Activated naive CD8-positive, alpha-beta T cell (primary cell): ENCODE data around the gene PKNOX2.

Experiments
- H3K27ac Mint-ChIP-seq: one replicate; pipeline ENCODE4 v1.8.0; 2021; ENCODE audit warnings: mixed read lengths
- H3K27me3 Mint-ChIP-seq: one replicate; pipeline ENCODE4 v1.8.0; 2021; ENCODE audit warnings: mixed read lengths
- H3K36me3 Mint-ChIP-seq: one replicate; pipeline ENCODE4 v1.8.0; 2021; ENCODE audit warnings: mixed read lengths
- H3K4me1 Mint-ChIP-seq: one replicate; pipeline ENCODE4 v1.8.0; 2021; ENCODE audit warnings: low read depth, mixed read lengths
- H3K4me3 Mint-ChIP-seq: one replicate; pipeline ENCODE4 v1.8.0; 2021; ENCODE audit warnings: mild to moderate bottlenecking, mixed read lengths
- H3K9me3 Mint-ChIP-seq: one replicate; pipeline ENCODE4 v1.8.0; 2021; ENCODE audit warnings: low read depth, mixed read lengths

The PKNOX2 gene

DNA sequence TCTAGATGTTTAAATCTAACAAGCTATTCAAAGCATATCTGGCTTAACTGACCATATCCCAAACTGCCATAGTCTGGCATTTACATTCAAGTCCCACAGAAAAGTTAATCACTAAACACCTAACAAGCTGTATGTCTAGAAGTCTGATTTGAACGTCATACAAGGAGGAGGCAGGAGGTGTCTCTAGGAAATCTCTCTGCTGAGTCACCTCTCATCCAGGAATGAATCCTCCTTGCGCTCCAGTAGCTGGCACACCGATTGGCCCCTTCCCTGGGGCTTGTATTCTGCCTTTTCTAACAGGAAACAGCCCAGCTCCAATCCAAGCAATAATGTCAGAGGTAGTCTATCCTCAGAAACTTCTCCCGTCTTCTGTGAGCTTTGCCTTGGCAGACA is 299.7 kb downstream of the PKNOX2 start:
- no peak overlapping the region for H3K4me3 Mint-ChIP-seq
- no peaks in the 10 kb centered on the region for H3K4me1 Mint-ChIP-seq
- H3K9me3 Mint-ChIP-seq = no peaks in the 10 kb centered on the region
- H3K27me3 Mint-ChIP-seq = peaks cover 1% of the 10 kb centered on the region
- no peaks in the 10 kb centered on the region for H3K36me3 Mint-ChIP-seq
- H3K27ac Mint-ChIP-seq = no peak overlapping the region

DNA sequence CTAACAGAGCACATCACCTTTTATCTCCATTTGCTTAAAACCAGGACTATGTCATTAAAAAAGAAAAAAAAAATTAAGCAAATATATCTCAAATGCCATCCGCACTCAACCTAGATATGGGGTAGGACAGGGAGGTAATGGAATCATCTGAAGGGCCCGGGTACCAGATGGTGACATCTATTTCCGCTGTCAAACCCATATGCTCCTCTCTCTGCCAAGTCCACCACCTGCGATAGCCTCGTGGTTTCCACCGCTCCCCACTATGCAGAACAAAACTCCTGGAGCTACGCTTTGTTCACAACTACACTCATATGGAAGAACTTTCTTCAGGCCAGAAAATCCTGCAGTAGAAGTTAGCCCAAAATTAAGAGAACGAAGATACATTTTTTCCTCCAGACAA is 300.1 kb downstream of the PKNOX2 start:
- Mint-ChIP-seq H3K27me3 (peaks cover 1% of the 10 kb centered on the region), H3K36me3 (no peaks in the 10 kb centered on the region), H3K27ac (no peak overlapping the region), H3K4me1 (no peaks in the 10 kb centered on the region), H3K9me3 (no peaks in the 10 kb centered on the region), H3K4me3 (no peak overlapping the region)

DNA sequence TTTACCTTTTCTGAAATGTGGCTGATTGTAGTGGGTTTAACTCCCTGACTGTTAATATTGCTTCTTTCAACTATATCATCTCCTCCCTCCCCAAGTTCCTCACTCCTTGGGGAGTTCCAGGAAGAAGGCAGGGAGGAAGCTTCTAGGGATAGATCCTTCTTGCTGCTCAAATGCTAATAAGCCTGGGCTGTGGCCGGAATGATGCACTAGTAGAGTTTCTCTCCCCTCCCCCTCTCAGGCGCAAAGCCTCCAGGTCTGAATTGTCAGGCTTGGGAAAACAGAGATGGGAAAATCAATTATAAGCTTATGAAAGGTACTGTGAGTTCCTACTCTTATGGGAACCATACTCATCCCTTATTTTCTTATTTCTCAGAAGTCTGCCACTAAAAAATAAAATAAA is 300.7 kb downstream of the PKNOX2 start:
- Mint-ChIP-seq H3K4me1 (no peaks in the 10 kb centered on the region), H3K27me3 (peaks cover 1% of the 10 kb centered on the region), H3K36me3 (no peaks in the 10 kb centered on the region), H3K4me3 (no peak overlapping the region), H3K27ac (no peak overlapping the region), H3K9me3 (no peaks in the 10 kb centered on the region)

DNA sequence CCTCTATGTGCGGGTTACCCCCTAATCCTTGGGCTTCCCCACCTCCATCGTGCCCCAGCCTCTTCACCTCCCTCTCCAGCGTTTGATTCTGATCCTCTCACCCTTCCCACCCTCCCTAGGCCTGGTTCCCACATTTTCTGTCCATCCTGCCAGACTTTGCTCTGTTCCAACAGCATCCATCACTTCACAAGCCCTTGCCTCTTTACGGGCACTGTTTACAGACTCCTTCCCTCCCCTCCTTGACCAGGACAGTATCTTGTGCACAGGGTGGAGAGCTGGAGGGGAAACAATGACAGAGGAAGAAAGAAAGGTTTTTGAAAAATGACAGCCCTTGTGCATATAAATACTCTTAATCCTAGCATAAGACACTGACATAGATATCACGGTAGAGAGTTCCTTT is 301.1 kb downstream of the PKNOX2 start:
- Mint-ChIP-seq H3K36me3 (no peaks in the 10 kb centered on the region), H3K27ac (no peak overlapping the region), H3K27me3 (peaks cover 1% of the 10 kb centered on the region), H3K4me3 (no peak overlapping the region), H3K4me1 (no peaks in the 10 kb centered on the region), H3K9me3 (no peaks in the 10 kb centered on the region)

DNA sequence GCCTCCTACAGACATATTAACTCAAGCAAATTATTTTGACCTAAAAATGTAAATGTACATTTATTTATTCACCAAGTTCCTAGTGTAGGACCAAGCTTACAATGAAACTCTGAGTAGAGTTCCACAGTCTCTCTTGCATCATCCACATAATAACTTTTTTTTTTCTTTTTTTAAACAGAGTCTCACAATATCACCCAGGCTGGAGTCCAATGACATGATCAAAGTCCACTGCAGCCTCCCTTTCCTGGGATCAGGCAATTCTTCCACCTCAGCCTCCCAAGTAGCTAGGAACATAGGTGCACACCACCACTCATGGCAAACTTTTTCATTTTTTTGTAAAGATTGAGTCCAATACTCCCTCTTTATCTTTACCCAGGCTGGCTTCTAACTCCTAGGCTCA is 303.5 kb downstream of the PKNOX2 start:
- Mint-ChIP-seq H3K27ac (no peak overlapping the region), H3K9me3 (no peaks in the 10 kb centered on the region), H3K27me3 (no peaks in the 10 kb centered on the region), H3K36me3 (no peaks in the 10 kb centered on the region), H3K4me1 (no peaks in the 10 kb centered on the region), H3K4me3 (no peak overlapping the region)

DNA sequence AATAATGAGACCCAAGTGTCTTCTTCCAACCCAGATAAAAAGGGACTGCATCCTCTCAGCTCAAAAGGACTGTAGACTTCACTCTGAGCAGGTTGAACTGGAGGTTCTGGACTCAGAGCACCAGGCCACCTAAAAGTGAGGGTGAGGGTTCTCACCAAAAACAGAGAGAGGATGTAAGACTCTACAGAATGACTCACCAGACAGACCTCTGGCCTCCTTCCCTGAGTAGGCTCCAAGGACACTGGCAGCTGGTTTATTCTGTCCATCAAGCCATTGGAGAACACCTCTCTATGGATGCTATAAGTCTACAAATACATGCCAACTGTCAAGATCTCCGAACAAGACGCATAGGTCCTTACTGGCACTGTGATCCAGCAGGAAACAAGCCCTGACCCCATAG is 304.3 kb downstream of the PKNOX2 start:
- no peaks in the 10 kb centered on the region for H3K27me3 Mint-ChIP-seq
- H3K9me3 Mint-ChIP-seq = no peaks in the 10 kb centered on the region
- H3K27ac Mint-ChIP-seq = no peak overlapping the region
- H3K4me1 Mint-ChIP-seq = no peaks in the 10 kb centered on the region
- H3K4me3 Mint-ChIP-seq = no peak overlapping the region
- no peaks in the 10 kb centered on the region for H3K36me3 Mint-ChIP-seq

DNA sequence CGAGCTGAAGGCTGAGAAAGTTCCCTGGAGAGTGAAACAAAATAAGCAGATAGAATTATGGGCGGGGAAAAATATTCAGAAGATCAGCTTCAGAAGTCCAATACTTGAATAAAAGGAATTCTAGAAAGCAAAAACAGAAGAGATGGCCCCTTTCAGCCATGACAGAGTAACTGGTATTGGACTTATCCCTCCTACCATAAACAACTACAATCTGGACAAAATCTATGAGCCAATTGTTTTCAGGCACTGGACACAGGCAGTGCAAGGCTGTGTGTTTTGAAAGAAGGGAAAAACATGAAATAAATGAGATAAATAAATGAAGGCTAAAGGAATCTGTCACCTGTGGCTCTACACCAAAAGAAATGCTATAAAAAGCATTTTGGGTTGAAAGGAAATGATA is 305.8 kb downstream of the PKNOX2 start:
- Mint-ChIP-seq H3K4me3 (no peak overlapping the region), H3K27me3 (no peaks in the 10 kb centered on the region), H3K4me1 (no peaks in the 10 kb centered on the region), H3K9me3 (no peaks in the 10 kb centered on the region), H3K36me3 (no peaks in the 10 kb centered on the region), H3K27ac (no peak overlapping the region)

DNA sequence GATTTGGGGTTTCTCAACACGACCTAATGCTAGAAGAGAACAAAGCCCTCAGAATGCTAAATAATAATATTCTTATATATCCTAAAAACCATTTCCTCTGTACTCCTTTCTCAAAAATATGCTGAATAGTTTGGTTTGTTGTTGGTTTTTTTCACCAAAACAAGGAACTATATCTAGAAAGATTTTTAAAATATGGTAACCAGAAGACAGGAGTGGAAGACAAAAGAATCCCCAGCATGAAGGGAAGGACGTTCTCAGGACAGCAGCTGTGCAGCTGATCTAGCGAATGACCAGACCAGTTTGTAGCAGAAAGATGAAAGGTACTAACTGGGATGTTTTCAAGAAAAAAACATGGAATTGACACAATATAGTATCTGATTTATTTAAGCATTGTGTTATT is 312.2 kb downstream of the PKNOX2 start:
- Mint-ChIP-seq H3K27ac (no peak overlapping the region), H3K27me3 (peaks cover 1% of the 10 kb centered on the region), H3K4me3 (no peak overlapping the region), H3K9me3 (no peaks in the 10 kb centered on the region), H3K36me3 (no peaks in the 10 kb centered on the region), H3K4me1 (no peaks in the 10 kb centered on the region)

DNA sequence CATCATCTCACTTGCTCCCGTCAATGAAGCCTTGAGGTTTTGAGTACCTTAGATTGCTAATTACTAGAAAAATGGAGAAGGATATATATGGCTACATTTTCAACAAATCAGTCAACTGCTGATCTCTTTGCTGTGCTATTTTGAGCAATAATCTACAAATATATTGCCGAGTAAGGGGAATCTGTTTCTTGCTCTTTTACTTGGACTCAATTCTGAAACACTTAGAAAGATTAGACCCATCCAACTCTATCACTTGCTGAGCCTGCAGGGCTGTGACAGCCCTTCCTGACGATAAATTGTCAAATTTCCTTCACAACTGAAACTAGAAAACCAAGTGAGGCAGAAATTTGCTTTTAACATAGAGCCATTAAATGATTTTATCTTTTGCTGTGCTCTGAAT is 314.6 kb downstream of the PKNOX2 start:
- Mint-ChIP-seq H3K4me1 (no peaks in the 10 kb centered on the region), H3K27me3 (peaks cover 3% of the 10 kb centered on the region), H3K27ac (no peak overlapping the region), H3K9me3 (no peaks in the 10 kb centered on the region), H3K4me3 (no peak overlapping the region), H3K36me3 (no peaks in the 10 kb centered on the region)

DNA sequence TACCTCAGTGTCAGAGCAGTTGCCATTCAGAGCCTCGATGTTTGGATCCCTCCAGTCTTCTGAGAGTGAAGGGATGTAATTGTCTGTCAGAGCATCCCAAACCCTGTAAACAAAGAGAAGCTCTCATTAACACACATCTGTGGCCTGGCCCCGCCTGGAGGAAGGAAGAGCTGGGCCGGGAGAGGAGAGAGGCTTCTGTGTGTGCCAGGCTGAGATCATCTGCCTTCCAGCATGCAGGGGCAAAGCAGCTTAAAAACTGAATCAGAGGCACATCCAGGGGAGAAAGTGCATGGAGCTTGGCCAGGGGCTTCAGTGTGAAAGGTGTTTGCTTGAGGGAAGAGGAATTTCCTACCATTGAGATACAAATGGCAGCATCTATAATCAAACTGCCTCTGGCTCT is 317.0 kb downstream of the PKNOX2 start:
- H3K36me3 Mint-ChIP-seq = no peaks in the 10 kb centered on the region
- H3K9me3 Mint-ChIP-seq = no peaks in the 10 kb centered on the region
- no peak overlapping the region for H3K4me3 Mint-ChIP-seq
- H3K27ac Mint-ChIP-seq = no peak overlapping the region
- no peaks in the 10 kb centered on the region for H3K4me1 Mint-ChIP-seq
- H3K27me3 Mint-ChIP-seq = peaks cover 3% of the 10 kb centered on the region
